Cardiac muscle cell (in vitro differentiated cells and primary cell): ENCODE results near the gene DBNDD1. TPM values are rescaled to one million over a fixed set of nuclear protein-coding genes. Genes with fewer than 3 reads are reported as not detected.
"Not testable (repeated sequence)": the region's sequence is repeated elsewhere in the genome, so short reads cannot be mapped to it uniquely, and the experiment has no call there.

Experiments
- DNase-seq, 2 donors: peaks; one replicate each; pipeline versions ENCODE4 v3.0.0 to v3.0.0-alpha.2; 2010 to 2017; ENCODE audit warnings: low read depth in 1 of 2, low spot score in 1 of 2
- H3K27ac ChIP-seq: fragments of 200-600 bp; sonication (generic); 2 replicates; pipeline ENCODE4 v1.5.1; 2016
- H3K27me3 ChIP-seq: fragments of 200-600 bp; sonication (generic); 2 replicates; pipeline ENCODE4 v1.6.0; 2016; ENCODE audit warnings: control low read depth
- H3K36me3 ChIP-seq: fragments of 200-600 bp; sonication (generic); 2 replicates; pipeline ENCODE4 v1.5.1; 2016; ENCODE audit warnings: control low read depth
- H3K4me1 ChIP-seq: fragments of 200-600 bp; sonication (generic); 2 replicates; pipeline ENCODE4 v1.8.1; 2017; ENCODE audit warnings: low read depth, mild to moderate bottlenecking, mixed run types
- H3K4me3 ChIP-seq: fragments of 200-600 bp; sonication (generic); 2 replicates; pipeline ENCODE4 v1.5.1; 2016; ENCODE audit warnings: mild to moderate bottlenecking
- H3K9me3 ChIP-seq: fragments of 200-600 bp; sonication (generic); 2 replicates; pipeline ENCODE4 v1.5.1; 2017; ENCODE audit warnings: low read depth, mild to moderate bottlenecking, control low read depth
- CTCF ChIP-seq: IDR thresholded peaks from 2 replicates; pipeline ENCODE4 v1.5.1; 2012; ENCODE audit warnings: low read depth, mild to moderate bottlenecking, low read length
- polyA plus RNA-seq: library from polyadenylated mRNA; unstranded; fragments of >200 nt; fragmentation: Nextera tagmentation; extraction: Ambion mirVana; gene quantifications from 2 replicates; pipeline ENCODE4 v1.2.1, GENCODE V29; 2016
- total RNA-seq: library from RNA; depleted of rRNA; stranded (reverse); fragments of >200 nt; gene quantifications from 2 replicates; pipeline ENCODE4 v1.2.3, GENCODE V29; 2016

The DBNDD1 gene
- total and polyA plus RNA-seq, 2 experiments from 2014 or later = 5.1 to 5.9 TPM

GRCh38 chr16:90001761-90002503, 17.3 kb downstream of the DBNDD1 start:
- Histone ChIP-seq H3K4me3 (no peak overlapping the region), H3K36me3 (no peaks in the 10 kb centered on the region), H3K9me3 (no peaks in the 10 kb centered on the region), H3K4me1 (no peaks in the 10 kb centered on the region), H3K27ac (no peak overlapping the region), H3K27me3 (no peaks in the 10 kb centered on the region)
- no peak for TF ChIP-seq CTCF
- no peak for DNase-seq

GRCh38 chr16:90000733-90001427, 18.4 kb downstream of the DBNDD1 start:
- H3K27ac ChIP-seq = no peak overlapping the region
- no peaks in the 10 kb centered on the region for H3K4me1 ChIP-seq
- no peak for DNase-seq

DNA sequence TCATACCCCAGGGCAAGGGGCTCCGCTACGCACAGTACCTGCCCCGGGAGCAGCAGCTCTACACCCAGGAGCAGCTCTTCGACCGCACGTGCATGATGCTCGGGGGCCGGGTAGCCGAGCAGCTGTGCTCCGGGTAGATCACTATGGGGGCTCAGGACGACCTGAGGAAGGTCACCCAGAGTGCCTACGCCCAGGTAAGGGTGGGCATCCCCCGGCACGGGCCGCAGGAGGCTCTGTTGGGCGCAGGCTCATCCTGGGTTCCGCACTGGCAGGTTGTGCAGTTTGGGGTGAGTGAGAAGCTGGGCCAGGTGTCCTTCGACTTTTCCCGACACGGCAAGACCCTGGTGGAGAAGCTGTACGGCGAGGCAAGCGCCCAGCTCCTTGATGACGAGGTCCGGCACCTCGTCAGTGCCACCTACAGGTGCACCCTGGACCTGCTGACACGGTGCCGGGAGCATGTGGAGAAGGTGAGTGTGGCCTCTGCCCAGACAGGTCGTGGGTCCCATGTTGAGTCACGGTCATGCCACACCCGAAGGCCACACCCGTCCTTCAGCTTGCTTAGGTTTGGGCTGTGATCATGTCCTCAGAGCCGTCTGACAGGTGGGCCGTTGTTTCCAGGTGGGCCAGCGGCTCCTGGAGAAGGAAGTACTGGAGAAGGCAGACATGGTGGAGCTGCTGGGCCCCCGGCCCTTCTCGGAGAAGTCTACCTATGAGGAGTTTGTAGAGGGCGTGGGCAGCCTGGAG, 19.3 kb downstream of the DBNDD1 start:
- no peak for DNase-seq

More at GRCh38 chr16:90000733-90001427, 18.4 kb downstream of the DBNDD1 start:
- Histone ChIP-seq H3K4me3 (no peak overlapping the region), H3K27me3 (no peaks in the 10 kb centered on the region), H3K36me3 (peaks cover 7% of the 10 kb centered on the region), H3K9me3 (no peaks in the 10 kb centered on the region)
- TF ChIP-seq CTCF = no peak

GRCh38 chr16:89996178-89996489, 23.1 kb downstream of the DBNDD1 start:
- no peak for TF ChIP-seq CTCF
- Histone ChIP-seq H3K9me3 (no peaks in the 10 kb centered on the region), H3K4me3 (no peak overlapping the region), H3K4me1 (no peaks in the 10 kb centered on the region), H3K27me3 (no peaks in the 10 kb centered on the region), H3K36me3 (peaks cover 11% of the 10 kb centered on the region), H3K27ac (peak overlapping the region; percentile 43)
- DNase-seq = no peak

More for the DNA sequence above, 19.3 kb downstream of the DBNDD1 start:
- Histone ChIP-seq H3K4me1 (no peaks in the 10 kb centered on the region), H3K4me3 (no peak overlapping the region), H3K9me3 (no peaks in the 10 kb centered on the region), H3K27ac (no peak overlapping the region), H3K27me3 (no peaks in the 10 kb centered on the region), H3K36me3 (peaks cover 7% of the 10 kb centered on the region)
- no peak for TF ChIP-seq CTCF

GRCh38 chr16:89995475-89996177, 23.6 kb downstream of the DBNDD1 start:
- H3K27me3 ChIP-seq, H3K4me1 ChIP-seq, H3K9me3 ChIP-seq, H3K4me3 ChIP-seq: not testable (repeated sequence)
- Histone ChIP-seq H3K36me3 (peaks cover 11% of the 10 kb centered on the region), H3K27ac (peak overlapping the region; percentile 43)
- peak in 1 of 2 donors; percentile 75 for DNase-seq

GRCh38 chr16:89994721-89995474, 24.4 kb downstream of the DBNDD1 start:
- not testable (repeated sequence) for H3K9me3 ChIP-seq, H3K4me3 ChIP-seq, H3K4me1 ChIP-seq, H3K27me3 ChIP-seq
- DNase-seq = peak in 1 of 2 donors; percentile 70
- peaks cover 11% of the 10 kb centered on the region for H3K36me3 ChIP-seq
- peak overlapping the region; percentile 39 for H3K27ac ChIP-seq
